Retina (tissue), 1 donor: ENCODE results near the gene MBLAC2.
A peak's percentile ranks its signal among the peaks of the same experiment; 100 is the strongest.

Experiments used
- DNase-seq: peaks from one replicate; pipeline ENCODE4 v3.0.0-alpha.2; 2016

Gene MBLAC2

GRCh38 chr5:90474235-90475107 is at the start of gene MBLAC2, which contains the start of gene POLR3G:
Gene MBLAC2, minus strand, starts transcription at chr5:90474771. Its CDS starts 479 bp downstream, at chr5:90474292.
Gene POLR3G, plus strand, starts transcription at chr5:90474864. Its CDS starts 10,704 bp downstream, at chr5:90485568.
- peak; percentile 97 for DNase-seq

GRCh38 chr5:90519081-90519480 is 44.5 kb upstream of the MBLAC2 start:
- no peak for DNase-seq

GRCh38 chr5:90518661-90519060 is 44.1 kb upstream of the MBLAC2 start:
- DNase-seq = no peak

DNA sequence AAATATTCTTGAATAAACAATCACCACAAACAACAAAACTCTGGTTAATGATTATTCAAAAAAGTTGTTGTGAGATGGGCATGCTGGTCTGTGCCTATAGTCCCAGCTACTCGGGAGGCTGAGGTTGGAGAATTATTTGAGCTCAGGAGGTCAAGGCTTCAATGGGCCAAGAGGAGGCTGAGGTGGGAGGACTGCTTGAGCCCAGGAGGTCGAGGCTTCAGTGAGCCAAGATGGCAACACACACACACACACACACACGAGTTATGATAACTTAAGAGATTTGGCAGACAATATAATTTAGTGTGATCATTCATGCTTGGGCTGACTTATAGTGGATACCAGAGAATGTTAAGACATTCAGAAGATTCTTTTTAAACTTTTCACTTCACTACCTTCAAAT is 39.9 kb upstream of the MBLAC2 start:
- no peak for DNase-seq

DNA sequence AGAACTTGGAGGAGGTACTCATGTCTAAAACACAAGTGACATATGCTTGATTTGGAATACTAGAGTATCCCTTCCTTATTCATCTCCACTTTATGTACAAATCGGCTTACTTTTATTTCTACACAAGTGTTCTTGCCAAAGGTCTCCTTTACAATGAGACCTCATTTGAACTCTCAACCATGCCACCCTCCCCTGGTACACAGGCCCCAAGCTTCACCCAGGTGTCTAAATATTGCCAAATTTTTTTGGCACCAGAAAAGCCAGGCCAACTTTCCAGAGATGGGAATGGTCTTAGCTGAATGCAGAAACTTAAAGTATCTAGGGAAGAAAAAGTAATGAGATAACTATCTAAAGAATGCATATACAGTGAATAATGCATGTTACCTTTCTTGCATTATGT is 35.9 kb upstream of the MBLAC2 start:
- no peak for DNase-seq

GRCh38 chr5:90506221-90506620 is 31.6 kb upstream of the MBLAC2 start:
- DNase-seq = no peak

DNA sequence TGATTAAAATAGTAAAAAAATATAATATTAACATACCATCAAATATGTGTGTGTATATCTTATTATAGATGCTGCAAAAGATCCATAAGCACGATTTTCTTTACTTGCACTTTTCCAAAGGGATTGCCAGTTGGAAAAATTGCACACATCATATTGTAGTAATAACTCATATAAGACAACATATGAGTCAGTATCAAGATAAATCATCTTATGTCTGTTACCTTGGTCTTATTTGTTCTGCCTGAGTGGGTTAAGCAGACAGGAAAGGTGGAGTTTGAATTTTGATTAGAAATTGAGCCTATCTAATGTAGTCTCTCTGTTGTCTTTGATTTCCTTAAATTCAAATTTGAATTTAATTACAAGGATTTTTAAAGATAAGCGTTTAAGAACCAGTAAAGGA is 30.2 kb upstream of the MBLAC2 start:
- DNase-seq = no peak

DNA sequence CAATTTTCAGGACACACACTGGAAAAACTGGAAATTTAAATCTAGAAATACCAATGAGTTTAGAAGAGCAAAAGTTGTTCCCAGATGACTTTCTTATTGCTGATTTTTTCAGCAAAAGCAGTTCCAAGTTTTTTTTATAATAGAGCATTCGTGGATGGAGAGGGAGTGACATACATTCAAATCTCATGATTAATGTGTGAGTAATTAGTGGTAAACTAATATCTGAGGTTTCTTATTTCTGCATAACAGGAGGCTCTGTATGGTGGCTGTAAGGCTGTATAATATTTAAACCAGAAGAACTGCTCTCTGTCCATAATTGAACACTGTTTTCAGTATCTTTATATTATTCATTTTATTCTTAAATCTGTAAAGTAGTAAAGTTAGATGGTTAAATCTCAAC is 29.0 kb upstream of the MBLAC2 start:
- DNase-seq = no peak

GRCh38 chr5:90495146-90495545 is 20.6 kb upstream of the MBLAC2 start:
- DNase-seq = no peak

- DNase-seq = no peak
Observed at GRCh38 chr5:90494043-90494442, 19.5 kb upstream of the MBLAC2 start.

DNA sequence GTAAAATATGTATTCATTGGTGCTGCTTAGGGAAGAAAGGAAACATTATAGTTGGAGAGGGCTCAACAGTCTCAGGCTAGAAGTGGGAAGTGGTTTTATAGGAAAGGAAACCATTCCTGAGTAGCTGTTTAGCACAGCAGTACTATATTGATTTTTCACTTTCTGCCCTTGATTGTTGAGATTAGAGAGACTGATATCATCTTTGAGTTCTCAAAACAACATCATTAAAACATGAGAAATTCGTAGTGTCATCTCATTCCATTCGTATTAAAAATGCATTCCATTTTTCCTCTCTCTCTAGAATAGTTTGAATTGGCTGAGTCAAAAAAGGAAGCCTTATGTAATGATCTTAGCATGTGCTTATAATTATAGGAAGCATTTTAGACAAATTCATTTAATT is 14.2 kb upstream of the MBLAC2 start:
- no peak for DNase-seq

- DNase-seq = no peak
Observed at GRCh38 chr5:90484540-90484939, 10.0 kb upstream of the MBLAC2 start.

DNA sequence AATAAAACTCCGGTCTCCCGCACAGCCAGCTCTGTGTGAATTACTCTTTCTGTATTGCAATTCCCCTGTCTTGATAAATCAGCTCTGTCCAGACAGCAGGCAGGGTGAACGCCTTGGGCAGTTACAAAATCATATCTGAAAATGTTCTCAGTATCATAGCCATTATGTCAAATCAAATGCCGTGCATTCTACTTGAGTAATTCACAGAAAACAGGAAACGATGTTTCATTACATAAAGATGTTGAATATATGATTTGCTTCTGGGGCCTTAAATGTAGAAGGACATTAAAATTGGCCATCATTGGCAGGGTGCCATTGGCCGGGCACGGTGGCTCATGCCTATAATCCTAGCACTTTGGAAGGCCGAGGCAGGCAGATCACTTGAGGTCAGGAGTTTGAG is 8.6 kb upstream of the MBLAC2 start:
- no peak for DNase-seq

- DNase-seq = no peak
Observed at GRCh38 chr5:90480699-90481098, 6.1 kb upstream of the MBLAC2 start.

DNA sequence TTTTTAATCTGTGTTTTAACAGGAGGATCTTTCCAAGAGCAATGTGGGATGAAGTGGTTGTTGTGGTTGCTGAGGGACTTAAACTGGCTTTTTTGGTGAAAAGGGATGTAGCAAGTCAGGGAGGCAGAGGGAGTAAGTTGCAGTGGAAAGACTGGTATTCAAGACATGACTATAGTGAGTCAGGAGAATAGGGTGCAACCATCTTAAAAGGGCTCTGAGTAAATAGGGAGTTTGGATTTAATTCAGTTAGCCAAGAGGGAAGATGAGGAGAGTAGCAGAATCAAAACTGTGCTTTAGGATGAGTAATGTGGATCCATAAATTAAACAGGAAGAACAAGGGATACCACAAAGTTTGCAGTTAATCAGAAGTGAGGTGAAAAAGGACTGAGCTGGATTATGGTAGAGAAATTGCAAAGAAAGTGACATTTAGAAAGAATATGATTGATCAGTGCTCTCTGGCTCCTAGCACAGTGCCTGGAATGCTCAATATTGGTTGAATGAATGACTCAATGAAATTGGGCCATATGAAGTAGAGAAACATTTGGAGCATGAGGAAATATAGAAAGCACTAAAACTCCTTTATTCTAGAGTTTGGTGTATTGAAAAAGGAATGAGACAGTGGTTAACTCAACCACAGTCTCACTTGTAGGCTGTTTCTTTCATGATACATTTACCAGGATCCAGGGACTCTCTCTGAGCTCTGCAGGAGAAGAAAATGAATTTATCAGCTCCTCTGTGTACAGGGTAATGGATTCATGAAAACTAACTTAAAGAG is 5.2 kb upstream of the MBLAC2 start:
- DNase-seq = no peak

- DNase-seq = no peak
Observed at GRCh38 chr5:90477621-90478215, 3.1 kb upstream of the MBLAC2 start.

DNA sequence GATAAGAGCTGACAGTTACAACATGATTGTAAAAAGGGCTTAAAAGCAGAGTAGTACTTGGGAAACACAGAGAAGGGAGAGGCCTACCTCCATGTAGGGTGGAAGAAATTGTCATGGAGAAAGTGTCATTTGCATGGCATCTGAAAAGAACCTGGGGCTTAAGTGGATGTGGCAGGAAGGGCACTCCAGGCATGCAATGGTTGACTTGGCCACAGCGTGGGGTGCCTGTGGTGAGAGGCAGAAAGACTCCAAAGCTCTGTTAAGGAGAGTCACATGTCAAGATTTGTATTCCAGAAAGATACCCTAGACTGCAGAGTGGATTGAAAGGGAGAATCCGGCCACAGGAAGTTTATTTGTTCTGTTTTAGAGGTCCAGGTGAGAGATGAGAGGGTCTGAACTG is 2.5 kb upstream of the MBLAC2 start:
- peak; percentile 34 for DNase-seq

DNA sequence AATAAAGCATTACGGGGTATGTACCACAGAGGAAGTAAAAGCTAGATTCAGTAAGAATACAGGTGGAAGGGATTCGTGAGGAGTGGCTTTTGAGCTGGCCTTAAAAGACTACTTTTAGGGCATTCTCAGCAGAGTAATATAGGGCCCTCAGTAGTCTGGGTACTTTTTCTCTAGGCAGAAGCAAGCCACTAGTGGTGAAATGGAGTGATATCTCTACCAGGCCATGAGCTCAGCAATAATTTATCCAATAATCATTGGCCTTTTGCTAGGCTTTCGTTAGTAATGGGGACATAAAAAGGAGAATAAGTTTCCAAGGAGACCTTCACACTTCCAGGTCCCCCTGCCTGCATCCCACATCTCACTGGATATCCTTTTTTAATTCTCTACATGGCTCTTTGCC is 1.8 kb upstream of the MBLAC2 start:
- peak; percentile 16 for DNase-seq

DNA sequence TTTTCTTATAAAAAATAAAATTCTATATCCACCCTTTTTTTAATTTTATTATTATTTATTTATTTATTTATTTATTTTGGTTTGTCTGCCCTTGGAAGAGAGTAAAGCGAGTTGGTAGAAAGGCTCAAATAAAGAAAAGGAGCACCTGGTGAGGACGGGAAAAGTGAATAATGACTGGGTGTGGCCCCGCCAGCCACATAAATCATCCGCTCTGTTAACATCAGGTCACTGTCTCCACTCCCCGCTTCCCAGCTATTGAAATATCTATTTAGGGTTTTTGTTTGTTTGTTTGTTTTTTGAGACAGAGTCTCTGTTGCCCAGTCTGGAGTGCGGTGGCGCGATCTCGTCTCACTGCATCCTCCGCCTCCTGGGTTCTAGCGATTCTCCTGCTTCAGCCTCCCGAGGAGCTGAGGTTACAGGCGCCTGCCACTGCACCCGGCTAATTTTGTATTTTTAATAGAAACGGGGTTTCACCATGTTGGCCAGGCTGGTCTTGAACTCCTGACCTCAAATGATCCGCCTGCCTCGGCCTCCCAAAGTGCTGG is 937 bp upstream of the MBLAC2 start:
- DNase-seq = peak; percentile 1

GRCh38 chr5:90473396-90474234 is 956 bp downstream of the MBLAC2 start:
- peak; percentile 93 for DNase-seq

- DNase-seq = no peak
Observed at GRCh38 chr5:90472783-90473395, 1.7 kb downstream of the MBLAC2 start.

GRCh38 chr5:90461288-90461687 is 13.3 kb downstream of the MBLAC2 start:
- no peak for DNase-seq
